Measurements from ENCODE around the gene MDK.
A peak's percentile ranks its signal among the peaks of the same experiment; 100 is the strongest.

MDK gene

GRCh38 chr11:46347637-46348311 lies 33.7 kb upstream of the MDK start:
- peak overlapping the region; percentile 81 for H3K4me3 ChIP-seq (ENCODE audit: control insufficient read depth, low read depth, low read length)
- no peak for DNase-seq (ENCODE audit: low read depth)
- no peak for TF ChIP-seq CTCF (conservative IDR thresholded peaks at IDR 0.05; ENCODE audit: control insufficient read depth, insufficient read depth, low read depth, low read length)

- no peak for DNase-seq (ENCODE audit: low read depth)
Measured at GRCh38 chr11:46348566-46349401, 32.7 kb upstream of the MDK start.

GRCh38 chr11:46350695-46351094 lies 30.8 kb upstream of the MDK start:
- no peak overlapping the region for H3K4me3 ChIP-seq (ENCODE audit: control insufficient read depth, low read depth, low read length)
- no peak for DNase-seq (ENCODE audit: low read depth)
- TF ChIP-seq CTCF (conservative IDR thresholded peaks at IDR 0.05; ENCODE audit: control insufficient read depth, insufficient read depth, low read depth, low read length): no peak

More at GRCh38 chr11:46348566-46349401, 32.7 kb upstream of the MDK start:
- TF ChIP-seq CTCF (conservative IDR thresholded peaks at IDR 0.05; ENCODE audit: control insufficient read depth, insufficient read depth, low read depth, low read length): no peak
- H3K4me3 ChIP-seq (ENCODE audit: control insufficient read depth, low read depth, low read length): peak overlapping the region; percentile 81

- no peak overlapping the region for H3K4me3 ChIP-seq (ENCODE audit: control insufficient read depth, low read depth, low read length)
- no peak for TF ChIP-seq CTCF (conservative IDR thresholded peaks at IDR 0.05; ENCODE audit: control insufficient read depth, insufficient read depth, low read depth, low read length)
- no peak for DNase-seq (ENCODE audit: low read depth)
Measured at GRCh38 chr11:46351148-46351547, 30.3 kb upstream of the MDK start.

GRCh38 chr11:46351606-46352005 lies 29.9 kb upstream of the MDK start:
- no peak for DNase-seq (ENCODE audit: low read depth)
- no peak for TF ChIP-seq CTCF (conservative IDR thresholded peaks at IDR 0.05; ENCODE audit: control insufficient read depth, insufficient read depth, low read depth, low read length)
- no peak overlapping the region for H3K4me3 ChIP-seq (ENCODE audit: control insufficient read depth, low read depth, low read length)

GRCh38 chr11:46352063-46352841 lies 29.2 kb upstream of the MDK start:
- DNase-seq (ENCODE audit: low read depth): peak; percentile 42
- TF ChIP-seq CTCF (conservative IDR thresholded peaks at IDR 0.05; ENCODE audit: control insufficient read depth, insufficient read depth, low read depth, low read length): peak; percentile 79
- no peak overlapping the region for H3K4me3 ChIP-seq (ENCODE audit: control insufficient read depth, low read depth, low read length)

Data from fibroblast of mammary gland (primary cell).